ENCODE results near the gene ESYT1.
A peak's percentile ranks its signal among the peaks of the same experiment; 100 is the strongest.

The ESYT1 gene

DNA sequence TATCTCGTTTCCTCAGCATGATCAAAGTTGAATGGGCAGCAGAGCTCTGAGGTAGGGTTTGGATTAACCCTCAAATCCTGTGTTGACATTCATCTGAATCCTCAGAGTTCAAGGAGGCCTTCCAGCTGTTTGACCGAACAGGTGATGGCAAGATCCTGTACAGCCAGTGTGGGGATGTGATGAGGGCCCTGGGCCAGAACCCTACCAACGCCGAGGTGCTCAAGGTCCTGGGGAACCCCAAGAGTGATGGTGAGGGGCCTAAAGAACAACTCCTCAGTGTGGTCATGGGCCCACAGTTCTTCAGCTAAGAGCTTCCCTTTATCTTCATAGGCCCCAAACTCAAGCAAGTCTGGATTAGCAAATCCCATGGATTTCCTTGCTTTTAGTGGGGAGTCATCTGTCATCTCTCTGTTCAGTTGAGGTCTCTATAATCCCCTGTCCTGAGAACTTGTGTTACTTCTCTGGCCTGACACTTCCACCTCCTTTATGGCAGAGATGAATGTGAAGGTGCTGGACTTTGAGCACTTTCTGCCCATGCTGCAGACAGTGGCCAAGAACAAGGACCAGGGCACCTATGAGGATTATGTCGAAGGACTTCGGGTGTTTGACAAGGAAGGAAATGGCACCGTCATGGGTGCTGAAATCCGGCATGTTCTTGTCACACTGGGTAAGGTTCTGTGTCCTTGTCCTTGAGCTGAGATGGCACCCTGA is 31.6 kb downstream of the ESYT1 start:
- DNase-seq (ENCODE audit: low read depth) = no peak
- H3K4me3 ChIP-seq (ENCODE audit: low read depth, low read length) = peak overlapping the region; percentile 90
- TF ChIP-seq, protein P1, sequence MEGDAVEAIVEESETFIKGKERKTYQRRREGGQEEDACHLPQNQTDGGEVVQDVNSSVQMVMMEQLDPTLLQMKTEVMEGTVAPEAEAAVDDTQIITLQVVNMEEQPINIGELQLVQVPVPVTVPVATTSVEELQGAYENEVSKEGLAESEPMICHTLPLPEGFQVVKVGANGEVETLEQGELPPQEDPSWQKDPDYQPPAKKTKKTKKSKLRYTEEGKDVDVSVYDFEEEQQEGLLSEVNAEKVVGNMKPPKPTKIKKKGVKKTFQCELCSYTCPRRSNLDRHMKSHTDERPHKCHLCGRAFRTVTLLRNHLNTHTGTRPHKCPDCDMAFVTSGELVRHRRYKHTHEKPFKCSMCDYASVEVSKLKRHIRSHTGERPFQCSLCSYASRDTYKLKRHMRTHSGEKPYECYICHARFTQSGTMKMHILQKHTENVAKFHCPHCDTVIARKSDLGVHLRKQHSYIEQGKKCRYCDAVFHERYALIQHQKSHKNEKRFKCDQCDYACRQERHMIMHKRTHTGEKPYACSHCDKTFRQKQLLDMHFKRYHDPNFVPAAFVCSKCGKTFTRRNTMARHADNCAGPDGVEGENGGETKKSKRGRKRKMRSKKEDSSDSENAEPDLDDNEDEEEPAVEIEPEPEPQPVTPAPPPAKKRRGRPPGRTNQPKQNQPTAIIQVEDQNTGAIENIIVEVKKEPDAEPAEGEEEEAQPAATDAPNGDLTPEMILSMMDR (IDR thresholded peaks at IDR 0.05; ENCODE audit: control insufficient read depth, extremely low read depth, insufficient read depth) = no peak

DNA sequence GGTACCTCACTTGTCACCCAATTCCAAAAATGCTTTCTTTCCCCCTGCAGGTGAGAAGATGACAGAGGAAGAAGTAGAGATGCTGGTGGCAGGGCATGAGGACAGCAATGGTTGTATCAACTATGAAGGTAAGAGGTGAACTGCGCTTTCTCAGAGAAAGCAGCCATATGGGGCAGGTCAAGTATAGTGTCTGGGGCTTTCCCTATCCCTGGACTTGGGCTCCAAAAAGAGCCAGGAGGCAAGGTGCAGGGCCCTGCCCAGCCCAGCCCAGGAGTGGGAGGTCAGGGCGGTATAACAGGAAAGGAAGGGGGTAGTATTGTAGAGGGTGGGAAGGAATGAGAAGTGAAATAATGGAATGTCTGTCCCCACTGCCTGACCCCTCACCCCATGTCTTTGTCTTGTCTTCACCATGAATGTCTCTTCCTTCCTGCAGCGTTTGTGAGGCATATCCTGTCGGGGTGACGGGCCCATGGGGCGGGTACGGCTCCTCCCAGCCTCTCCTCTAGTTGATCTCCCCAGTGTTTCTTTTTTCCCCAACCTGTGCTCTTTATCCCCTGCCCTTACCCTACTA is 32.2 kb downstream of the ESYT1 start:
- TF ChIP-seq, protein P1 (IDR thresholded peaks at IDR 0.05; ENCODE audit: control insufficient read depth, extremely low read depth, insufficient read depth) = no peak
- peak overlapping the region; percentile 90; the same call in 1 of the 2 replicates for H3K4me3 ChIP-seq (ENCODE audit: low read depth, low read length)
- no peak for DNase-seq (ENCODE audit: low read depth)

DNA sequence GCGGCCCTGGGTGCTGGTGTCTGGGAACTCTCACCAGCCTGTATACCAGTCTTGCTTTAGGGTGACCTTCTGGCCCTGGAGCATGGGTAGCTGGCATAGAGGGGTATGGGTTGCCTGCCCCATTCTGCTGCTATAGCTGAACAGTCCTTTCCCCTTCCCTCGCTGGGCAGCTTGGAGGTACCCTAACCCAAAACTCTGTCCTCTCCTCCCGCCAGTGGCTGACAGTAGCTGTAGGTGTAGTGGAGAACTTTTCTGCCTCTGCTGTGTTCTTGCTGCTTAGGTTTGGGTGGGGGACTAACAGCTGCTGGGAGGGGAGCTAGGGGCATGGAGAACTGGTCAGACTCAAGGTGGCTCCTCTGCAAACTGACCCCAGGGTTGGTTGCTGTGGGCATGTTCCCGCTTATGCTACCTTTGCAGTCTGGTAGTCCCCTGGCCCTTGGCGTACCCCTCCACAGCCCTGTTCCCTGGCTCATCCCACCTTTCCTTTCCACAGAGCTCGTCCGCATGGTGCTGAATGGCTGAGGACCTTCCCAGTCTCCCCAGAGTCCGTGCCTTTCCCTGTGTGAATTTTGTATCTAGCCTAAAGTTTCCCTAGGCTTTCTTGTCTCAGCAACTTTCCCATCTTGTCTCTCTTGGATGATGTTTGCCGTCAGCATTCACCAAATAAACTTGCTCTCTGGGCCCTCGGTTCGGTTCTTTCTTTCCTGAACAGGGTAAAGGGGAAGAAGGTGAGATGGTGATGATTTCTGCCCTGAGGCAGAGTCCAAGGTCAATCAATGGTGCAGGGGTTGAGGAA is 33.0 kb downstream of the ESYT1 start:
- DNase-seq (ENCODE audit: low read depth) = no peak
- H3K4me3 ChIP-seq (ENCODE audit: low read depth, low read length) = no peak overlapping the region
- TF ChIP-seq, protein P1 (IDR thresholded peaks at IDR 0.05; ENCODE audit: control insufficient read depth, extremely low read depth, insufficient read depth) = no peak

DNA sequence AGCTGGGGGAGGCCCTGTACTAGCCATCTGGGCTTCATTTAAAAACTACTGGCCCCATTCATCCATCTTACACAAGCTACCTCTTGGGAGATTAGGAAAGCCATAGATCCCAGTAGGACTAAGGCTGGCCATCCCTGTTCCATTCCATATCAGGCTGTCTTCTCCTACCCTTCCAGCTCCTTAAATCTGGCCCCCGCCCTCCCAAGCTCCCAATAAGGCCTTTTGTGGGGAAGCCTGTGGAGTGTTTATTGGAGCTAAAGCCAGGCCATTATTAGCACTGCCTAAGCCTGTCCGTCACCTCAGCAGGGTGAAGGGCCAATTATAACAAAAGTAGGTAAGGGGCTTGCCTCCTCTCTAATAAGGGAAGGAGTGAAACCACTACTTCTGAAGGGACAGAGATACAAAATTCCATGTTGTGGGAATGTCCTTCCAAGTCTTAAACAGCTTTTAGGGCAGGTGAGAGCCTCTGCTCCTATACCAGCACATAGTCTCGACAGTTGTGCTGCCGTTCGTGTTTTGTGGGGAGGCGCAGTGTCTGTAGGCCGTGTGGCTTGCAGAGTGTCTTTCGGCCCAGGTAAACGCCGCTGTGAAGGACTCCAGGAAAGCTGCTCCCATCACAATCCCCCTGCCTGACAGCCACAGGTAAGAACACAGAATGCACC is 33.8 kb downstream of the ESYT1 start:
- TF ChIP-seq, protein P1 (IDR thresholded peaks at IDR 0.05; ENCODE audit: control insufficient read depth, extremely low read depth, insufficient read depth) = no peak
- no peak for DNase-seq (ENCODE audit: low read depth)
- H3K4me3 ChIP-seq (ENCODE audit: low read depth, low read length) = no peak overlapping the region

DNA sequence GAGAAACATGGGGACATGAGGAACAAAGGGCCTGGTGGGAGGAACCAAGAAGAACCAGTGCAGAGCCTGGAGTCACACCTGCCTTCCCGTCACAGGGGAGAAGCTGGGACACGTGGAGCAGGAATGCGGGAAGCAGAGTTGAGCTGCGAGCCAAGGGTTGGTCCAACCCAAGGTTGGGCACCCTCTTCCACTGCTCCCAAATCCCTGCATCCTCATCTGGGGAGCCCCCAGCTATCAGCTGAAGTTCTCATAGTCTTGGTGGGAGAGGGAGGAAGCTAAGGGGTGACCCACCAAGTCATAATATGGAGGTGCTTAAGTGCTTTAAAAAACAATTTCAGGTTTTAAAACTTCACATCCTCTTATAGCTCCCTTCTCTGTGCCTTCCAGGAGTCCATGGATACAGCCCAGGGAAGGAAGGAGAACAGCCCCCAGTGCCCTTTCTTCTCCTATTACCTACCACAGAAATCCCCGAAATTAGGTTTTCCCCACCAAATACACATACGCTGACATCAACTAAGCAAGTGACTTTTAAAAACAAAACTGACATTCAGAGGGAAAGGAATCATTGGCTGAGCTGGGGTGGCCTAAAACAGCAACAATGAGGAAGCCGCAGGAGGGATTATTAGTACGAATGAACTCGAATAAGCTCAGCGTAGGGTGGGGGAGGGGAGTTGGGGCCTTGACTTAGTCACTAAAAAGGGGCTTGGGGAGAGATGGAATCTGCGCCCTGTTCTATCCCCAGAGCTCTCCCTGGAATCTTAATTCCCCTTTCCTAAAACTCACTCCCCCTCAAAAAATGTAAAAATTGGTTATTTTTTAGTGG is 34.6 kb downstream of the ESYT1 start:
- DNase-seq (ENCODE audit: low read depth) = no peak
- TF ChIP-seq, protein P1 (IDR thresholded peaks at IDR 0.05; ENCODE audit: control insufficient read depth, extremely low read depth, insufficient read depth) = no peak
- H3K4me3 ChIP-seq (ENCODE audit: low read depth, low read length) = no peak overlapping the region

Data from LNCaP clone FGC (cell line).